ENCODE data around the gene KCNIP4.

KCNIP4 gene

GRCh38 chr4:21410372-21410771, 538.2 kb downstream of the KCNIP4 start:
- Histone ChIP-seq H3K36me3 (ENCODE audit: insufficient read depth, low read length) (no peaks in the 10 kb centered on the region), H3K9me3 (ENCODE audit: insufficient read depth, low read depth, low read length) (no peaks in the 10 kb centered on the region), H3K27ac (ENCODE audit: low read depth, low read length) (no peak overlapping the region), H3K9ac (ENCODE audit: low read depth, low read length) (no peak overlapping the region), H3K4me3 (ENCODE audit: low read length) (no peak overlapping the region), H3K4me1 (ENCODE audit: insufficient read depth, low read length) (no peaks in the 10 kb centered on the region), H3K27me3 (ENCODE audit: insufficient read depth, low read length) (no peaks in the 10 kb centered on the region)
- WGBS = 90% methylated on average over 4 of the region's 4 CpGs

DNA sequence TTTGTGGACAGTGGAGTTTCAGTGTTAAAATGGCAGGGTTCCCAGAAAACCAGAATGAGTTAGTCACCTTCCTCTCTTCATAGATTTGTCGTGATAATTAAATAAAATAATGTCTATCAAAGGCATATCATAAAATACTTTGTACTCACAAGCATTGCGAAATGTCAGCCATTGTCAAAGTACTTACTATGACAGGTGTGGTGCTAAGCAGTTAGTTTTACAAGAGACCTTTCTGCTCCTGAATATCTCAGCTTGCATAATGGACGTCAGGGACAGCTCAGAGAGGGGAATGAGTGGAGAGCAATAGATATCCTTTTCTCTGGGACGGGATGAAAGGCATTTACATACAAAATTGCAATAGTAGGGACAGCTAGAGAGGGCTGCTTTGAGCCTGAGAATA, 560.9 kb downstream of the KCNIP4 start:
- H3K36me3 ChIP-seq (ENCODE audit: insufficient read depth, low read length) = no peaks in the 10 kb centered on the region
- no peaks in the 10 kb centered on the region for H3K4me1 ChIP-seq (ENCODE audit: insufficient read depth, low read length)
- no peak overlapping the region for H3K4me3 ChIP-seq (ENCODE audit: low read length)
- 75% methylated on average over 4 of the region's 4 CpGs for WGBS
- no peaks in the 10 kb centered on the region for H3K9me3 ChIP-seq (ENCODE audit: insufficient read depth, low read depth, low read length)
- H3K27ac ChIP-seq (ENCODE audit: low read depth, low read length) = no peak overlapping the region
- no peak overlapping the region for H3K9ac ChIP-seq (ENCODE audit: low read depth, low read length)
- no peaks in the 10 kb centered on the region for H3K27me3 ChIP-seq (ENCODE audit: insufficient read depth, low read length)

DNA sequence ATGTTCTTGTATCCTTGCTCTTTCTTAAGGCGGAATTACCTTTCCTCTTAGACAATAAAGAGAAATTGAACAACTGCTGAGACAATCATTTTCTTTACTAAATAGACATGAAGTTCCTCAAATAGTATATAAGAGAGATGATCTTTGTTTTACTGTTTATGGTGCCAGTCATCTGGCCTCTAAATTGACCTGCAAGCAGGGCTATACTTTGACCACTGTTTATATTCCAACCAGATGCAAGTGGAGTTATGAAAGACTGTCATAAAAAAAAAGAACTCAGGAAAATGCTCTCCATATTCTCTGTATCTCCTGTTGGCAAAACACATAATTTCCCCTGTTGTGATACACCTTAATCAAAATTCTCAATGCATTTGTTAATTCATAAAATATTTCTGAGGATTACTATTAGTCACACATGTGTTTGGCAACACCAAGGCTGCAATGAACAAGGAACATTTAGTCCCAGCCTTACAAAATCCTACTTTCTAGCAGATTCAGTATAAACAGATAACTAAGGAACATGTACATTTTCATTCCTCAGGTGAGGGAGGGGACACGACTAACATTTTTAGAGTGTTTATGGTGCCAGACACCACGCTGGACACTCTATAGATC, 562.3 kb downstream of the KCNIP4 start:
- Histone ChIP-seq H3K9ac (ENCODE audit: low read depth, low read length) (no peak overlapping the region), H3K36me3 (ENCODE audit: insufficient read depth, low read length) (no peaks in the 10 kb centered on the region), H3K4me1 (ENCODE audit: insufficient read depth, low read length) (no peaks in the 10 kb centered on the region), H3K27me3 (ENCODE audit: insufficient read depth, low read length) (no peaks in the 10 kb centered on the region), H3K9me3 (ENCODE audit: insufficient read depth, low read depth, low read length) (no peaks in the 10 kb centered on the region), H3K27ac (ENCODE audit: low read depth, low read length) (no peak overlapping the region), H3K4me3 (ENCODE audit: low read length) (no peak overlapping the region)
- WGBS = 93% methylated on average over 2 of the region's 3 CpGs

GRCh38 chr4:21385706-21386105, 562.9 kb downstream of the KCNIP4 start:
- no peak overlapping the region for H3K9ac ChIP-seq (ENCODE audit: low read depth, low read length)
- no peaks in the 10 kb centered on the region for H3K9me3 ChIP-seq (ENCODE audit: insufficient read depth, low read depth, low read length)
- 100% methylated on average over 2 of the region's 4 CpGs for WGBS
- H3K27me3 ChIP-seq (ENCODE audit: insufficient read depth, low read length) = no peaks in the 10 kb centered on the region
- H3K4me1 ChIP-seq (ENCODE audit: insufficient read depth, low read length) = peaks cover 2% of the 10 kb centered on the region; the same call in 1 of the 2 replicates
- H3K36me3 ChIP-seq (ENCODE audit: insufficient read depth, low read length) = no peaks in the 10 kb centered on the region
- H3K27ac ChIP-seq (ENCODE audit: low read depth, low read length) = no peak overlapping the region
- H3K4me3 ChIP-seq (ENCODE audit: low read length) = no peak overlapping the region

DNA sequence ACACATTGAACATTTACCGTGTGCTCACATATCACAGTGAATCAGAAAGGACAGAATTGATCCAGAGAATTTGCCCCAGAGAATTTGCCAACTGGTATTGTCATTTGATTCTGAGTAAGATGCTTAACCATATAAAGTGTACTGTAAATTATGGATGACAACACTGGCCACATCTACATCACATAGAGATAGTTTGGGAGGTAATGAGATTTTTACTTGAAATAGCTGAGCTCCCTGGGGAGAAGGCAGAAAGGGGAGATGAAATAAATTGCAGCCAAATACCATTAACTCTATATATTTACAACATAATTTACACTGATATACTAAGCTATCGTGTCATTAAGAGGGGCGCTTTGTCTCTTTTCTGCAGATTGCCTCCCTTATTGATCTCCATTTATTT, 564.0 kb downstream of the KCNIP4 start:
- over 99% methylated on average over 3 of the region's 3 CpGs for whole genome bisulfite sequencing
- Histone ChIP-seq H3K4me1 (ENCODE audit: insufficient read depth, low read length) (peaks cover 3% of the 10 kb centered on the region; the same call in 1 of the 2 replicates), H3K27ac (ENCODE audit: low read depth, low read length) (no peak overlapping the region), H3K9ac (ENCODE audit: low read depth, low read length) (no peak overlapping the region), H3K4me3 (ENCODE audit: low read length) (no peak overlapping the region), H3K27me3 (ENCODE audit: insufficient read depth, low read length) (no peaks in the 10 kb centered on the region), H3K9me3 (ENCODE audit: insufficient read depth, low read depth, low read length) (no peaks in the 10 kb centered on the region), H3K36me3 (ENCODE audit: insufficient read depth, low read length) (no peaks in the 10 kb centered on the region)

DNA sequence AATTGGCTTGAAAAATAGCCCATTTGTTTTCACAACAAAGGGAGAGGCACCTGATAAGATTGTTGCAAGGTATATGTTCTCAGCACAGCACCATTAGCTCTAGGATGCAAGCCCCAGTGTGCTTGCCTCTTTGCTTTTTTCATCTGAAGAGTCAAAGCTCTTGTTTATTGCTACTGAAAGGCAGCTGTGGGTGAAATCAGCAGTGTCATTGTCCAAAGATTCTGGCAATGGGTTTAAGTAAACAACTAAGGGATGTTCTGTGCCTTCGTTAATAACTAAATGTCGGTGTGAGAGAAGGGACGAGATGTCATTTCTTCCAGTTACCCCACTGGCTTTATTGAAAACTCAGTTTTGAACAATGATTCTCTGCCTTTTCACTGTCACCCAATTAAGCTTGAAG, 567.7 kb downstream of the KCNIP4 start:
- WGBS = 90% methylated on average over 3 of the region's 3 CpGs
- Histone ChIP-seq H3K36me3 (ENCODE audit: insufficient read depth, low read length) (no peaks in the 10 kb centered on the region), H3K4me1 (ENCODE audit: insufficient read depth, low read length) (peaks cover 3% of the 10 kb centered on the region; the same call in 1 of the 2 replicates), H3K9ac (ENCODE audit: low read depth, low read length) (no peak overlapping the region), H3K9me3 (ENCODE audit: insufficient read depth, low read depth, low read length) (no peaks in the 10 kb centered on the region), H3K27me3 (ENCODE audit: insufficient read depth, low read length) (no peaks in the 10 kb centered on the region), H3K27ac (ENCODE audit: low read depth, low read length) (no peak overlapping the region), H3K4me3 (ENCODE audit: low read length) (no peak overlapping the region)

GRCh38 chr4:21377046-21377445, 571.5 kb downstream of the KCNIP4 start:
- Histone ChIP-seq H3K27me3 (ENCODE audit: insufficient read depth, low read length) (no peaks in the 10 kb centered on the region), H3K9ac (ENCODE audit: low read depth, low read length) (no peak overlapping the region), H3K27ac (ENCODE audit: low read depth, low read length) (no peak overlapping the region), H3K4me3 (ENCODE audit: low read length) (no peak overlapping the region), H3K4me1 (ENCODE audit: insufficient read depth, low read length) (peaks cover 3% of the 10 kb centered on the region; the same call in 1 of the 2 replicates), H3K9me3 (ENCODE audit: insufficient read depth, low read depth, low read length) (no peaks in the 10 kb centered on the region), H3K36me3 (ENCODE audit: insufficient read depth, low read length) (no peaks in the 10 kb centered on the region)
- WGBS = 100% methylated on average over 1 of the region's 2 CpGs

DNA sequence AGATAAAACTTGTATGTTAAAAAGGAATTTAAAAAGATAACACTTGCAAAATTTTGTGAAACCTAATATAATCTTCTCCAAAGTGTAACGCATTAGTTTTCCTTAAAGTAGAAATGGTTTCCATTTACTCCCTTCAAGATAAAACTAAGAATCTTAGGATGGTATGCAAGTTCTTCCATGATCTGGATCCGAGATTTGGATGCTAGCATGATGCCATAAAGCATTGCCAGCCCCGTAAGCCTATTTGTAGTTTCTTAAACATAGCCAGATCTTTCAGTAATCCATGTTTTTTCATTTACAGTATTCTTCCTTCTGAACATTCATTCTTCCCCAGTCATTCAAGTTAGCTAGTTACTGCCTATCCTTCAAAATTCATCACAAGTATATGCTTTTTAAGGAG, 572.4 kb downstream of the KCNIP4 start:
- Histone ChIP-seq H3K4me1 (ENCODE audit: insufficient read depth, low read length) (peaks cover 3% of the 10 kb centered on the region; the same call in 1 of the 2 replicates), H3K27ac (ENCODE audit: low read depth, low read length) (no peak overlapping the region), H3K9ac (ENCODE audit: low read depth, low read length) (no peak overlapping the region), H3K9me3 (ENCODE audit: insufficient read depth, low read depth, low read length) (no peaks in the 10 kb centered on the region), H3K4me3 (ENCODE audit: low read length) (no peak overlapping the region), H3K27me3 (ENCODE audit: insufficient read depth, low read length) (no peaks in the 10 kb centered on the region), H3K36me3 (ENCODE audit: insufficient read depth, low read length) (no peaks in the 10 kb centered on the region)
- WGBS = 91% methylated on average over 2 of the region's 3 CpGs

DNA sequence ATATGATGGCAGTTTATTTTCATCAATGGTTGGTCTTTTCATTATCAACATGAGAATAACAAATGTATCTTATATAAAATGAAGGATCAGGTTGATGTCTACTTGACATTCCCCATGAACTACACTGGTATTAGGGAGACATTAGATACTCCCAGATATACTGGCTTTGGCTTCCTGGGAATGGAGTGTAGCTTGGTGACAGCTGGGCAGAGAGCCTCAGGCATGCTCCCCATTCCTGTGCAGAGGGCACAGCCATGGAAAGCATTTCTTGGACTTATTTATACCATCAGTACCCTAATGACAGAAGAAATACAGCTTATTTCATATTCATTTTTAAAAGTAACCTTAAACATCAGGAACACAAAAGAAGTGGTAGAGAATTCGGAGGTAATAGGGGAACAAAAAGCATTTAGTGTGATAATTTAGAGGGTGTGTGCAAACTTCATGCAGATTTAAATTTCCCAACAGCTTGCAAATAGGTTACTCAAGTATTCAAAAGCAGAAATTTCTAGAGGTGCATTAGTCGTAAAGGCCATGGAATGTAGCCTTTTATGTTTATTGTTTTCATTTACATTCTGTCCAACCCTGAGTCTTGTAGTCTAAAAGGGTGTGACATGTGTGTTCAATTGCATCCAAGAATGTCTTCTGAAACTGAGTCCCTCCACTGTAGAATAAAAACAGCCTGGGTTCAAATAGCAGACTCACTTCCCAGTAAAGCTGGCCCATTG, 573.8 kb downstream of the KCNIP4 start:
- Histone ChIP-seq H3K4me1 (ENCODE audit: insufficient read depth, low read length) (no peaks in the 10 kb centered on the region), H3K9ac (ENCODE audit: low read depth, low read length) (no peak overlapping the region), H3K27me3 (ENCODE audit: insufficient read depth, low read length) (no peaks in the 10 kb centered on the region), H3K36me3 (ENCODE audit: insufficient read depth, low read length) (no peaks in the 10 kb centered on the region), H3K4me3 (ENCODE audit: low read length) (no peak overlapping the region), H3K9me3 (ENCODE audit: insufficient read depth, low read depth, low read length) (no peaks in the 10 kb centered on the region), H3K27ac (ENCODE audit: low read depth, low read length) (no peak overlapping the region)
- WGBS = 85% methylated on average over 2 of the region's 2 CpGs

- H3K4me3 ChIP-seq (ENCODE audit: low read length) = no peak overlapping the region
- 82% methylated on average over 2 of the region's 2 CpGs for WGBS
- H3K36me3 ChIP-seq (ENCODE audit: insufficient read depth, low read length) = no peaks in the 10 kb centered on the region
- no peaks in the 10 kb centered on the region for H3K9me3 ChIP-seq (ENCODE audit: insufficient read depth, low read depth, low read length)
- no peak overlapping the region for H3K27ac ChIP-seq (ENCODE audit: low read depth, low read length)
- no peaks in the 10 kb centered on the region for H3K27me3 ChIP-seq (ENCODE audit: insufficient read depth, low read length)
- peaks cover 14% of the 10 kb centered on the region for H3K4me1 ChIP-seq (ENCODE audit: insufficient read depth, low read length)
- H3K9ac ChIP-seq (ENCODE audit: low read depth, low read length) = no peak overlapping the region
Observed at GRCh38 chr4:21367567-21367966, 581.0 kb downstream of the KCNIP4 start.

DNA sequence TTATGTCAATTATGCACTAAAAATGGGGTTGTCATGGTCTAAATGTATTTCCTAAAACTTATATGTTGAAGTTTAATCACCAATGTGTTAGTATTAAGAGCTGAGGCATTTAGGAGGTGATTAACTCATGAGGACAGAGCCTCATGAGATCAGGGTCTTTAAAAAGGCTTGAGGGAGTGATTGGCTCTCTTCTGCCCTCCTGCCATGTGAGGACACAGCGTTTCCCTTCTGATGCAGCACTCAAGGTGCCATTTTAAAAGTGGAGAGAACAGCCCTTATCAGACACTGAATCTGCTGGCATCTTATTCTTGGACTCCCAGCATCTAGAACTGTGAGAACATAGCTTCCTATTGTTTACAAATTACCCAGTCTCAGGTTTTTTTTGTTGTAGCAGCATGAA, 581.7 kb downstream of the KCNIP4 start:
- Histone ChIP-seq H3K27me3 (ENCODE audit: insufficient read depth, low read length) (no peaks in the 10 kb centered on the region), H3K36me3 (ENCODE audit: insufficient read depth, low read length) (no peaks in the 10 kb centered on the region), H3K4me3 (ENCODE audit: low read length) (no peak overlapping the region), H3K9me3 (ENCODE audit: insufficient read depth, low read depth, low read length) (no peaks in the 10 kb centered on the region), H3K9ac (ENCODE audit: low read depth, low read length) (no peak overlapping the region), H3K4me1 (ENCODE audit: insufficient read depth, low read length) (peaks cover 18% of the 10 kb centered on the region), H3K27ac (ENCODE audit: low read depth, low read length) (no peak overlapping the region)
- 54% methylated on average over 1 of the region's 1 CpG for WGBS

Measured in HUES64 (cell line).